ENCODE results near the gene MAT2A. TPM values are rescaled to one million over a fixed set of nuclear protein-coding genes. Genes with fewer than 3 reads are reported as not detected.

Gene MAT2A
- total RNA-seq, 1 experiment from 2014 or later = 309 TPM

DNA sequence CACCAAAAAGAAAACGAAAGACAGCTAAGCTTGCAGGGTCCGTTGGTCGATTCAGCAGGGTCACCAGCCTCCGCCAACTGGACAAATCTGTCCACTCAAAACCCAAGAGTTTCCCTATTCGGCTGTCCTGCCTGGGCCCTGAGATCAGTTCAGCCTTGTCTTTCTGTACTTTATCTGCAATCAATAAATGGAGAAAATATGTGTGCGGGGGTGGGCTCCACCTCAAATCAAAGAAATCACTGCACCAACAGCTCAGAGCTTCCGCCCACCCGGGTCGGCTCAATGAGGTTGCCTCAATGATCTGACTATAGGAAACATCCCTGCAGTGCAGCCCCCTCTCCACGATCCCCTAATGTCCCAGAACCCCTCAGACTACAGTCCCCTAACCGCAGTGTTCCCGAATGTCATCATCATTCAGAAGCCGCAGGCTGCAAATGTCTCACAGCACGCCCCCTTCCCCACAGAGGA, 21.9 kb downstream of the MAT2A start:
- Histone ChIP-seq H3K4me2 (ENCODE audit: low read length) (peak overlapping the region; percentile 92), H3K4me3 (ENCODE audit: low read length) (peak overlapping the region; percentile 88), H3K27ac (ENCODE audit: low read length) (no peak overlapping the region), H3F3A (ENCODE audit: low read length, unreplicated experiment) (no peaks in the 10 kb centered on the region), H4K20me1 (ENCODE audit: low read length) (no peaks in the 10 kb centered on the region), H3K4me1 (ENCODE audit: insufficient read depth, low read length) (peaks cover 10% of the 10 kb centered on the region), H3K36me3 (ENCODE audit: low read depth, low read length) (peaks cover 12% of the 10 kb centered on the region; the same call in 1 of the 2 replicates), H3K79me2 (ENCODE audit: low read length) (peaks cover 35% of the 10 kb centered on the region), H3K9me2 (replicated peaks; ENCODE audit: low read length) (no peaks in the 10 kb centered on the region), H3K9ac (ENCODE audit: low read length) (peak overlapping the region; percentile 84), H3K27me3 (ENCODE audit: low read length) (no peaks in the 10 kb centered on the region), H2AFZ (ENCODE audit: low read length) (peak overlapping the region; percentile 94; the same call in 1 of the 2 replicates), H3K9me3 (ENCODE audit: low read length) (no peaks in the 10 kb centered on the region)
- no peak for DNase-seq
- BruUV-seq (replicated peaks) = TSS peak; percentile 61
- intact Hi-C loops (cut with micrococcal nuclease) = loop anchor here (1.0 to 2.0 kb wide), 2 partner anchors 16 to 42 kb away; partner anchors contain the start of genes TMEM150A and VAMP8
- TF ChIP-seq EZH2 (IDR thresholded peaks at IDR 0.05; ENCODE audit: low read length, unreplicated experiment) (no peak), EZH2phosphoT487 (IDR thresholded peaks at IDR 0.05; ENCODE audit: borderline replicate concordance, low read length) (no peak)
- TF ChIP-seq, protein P1, sequence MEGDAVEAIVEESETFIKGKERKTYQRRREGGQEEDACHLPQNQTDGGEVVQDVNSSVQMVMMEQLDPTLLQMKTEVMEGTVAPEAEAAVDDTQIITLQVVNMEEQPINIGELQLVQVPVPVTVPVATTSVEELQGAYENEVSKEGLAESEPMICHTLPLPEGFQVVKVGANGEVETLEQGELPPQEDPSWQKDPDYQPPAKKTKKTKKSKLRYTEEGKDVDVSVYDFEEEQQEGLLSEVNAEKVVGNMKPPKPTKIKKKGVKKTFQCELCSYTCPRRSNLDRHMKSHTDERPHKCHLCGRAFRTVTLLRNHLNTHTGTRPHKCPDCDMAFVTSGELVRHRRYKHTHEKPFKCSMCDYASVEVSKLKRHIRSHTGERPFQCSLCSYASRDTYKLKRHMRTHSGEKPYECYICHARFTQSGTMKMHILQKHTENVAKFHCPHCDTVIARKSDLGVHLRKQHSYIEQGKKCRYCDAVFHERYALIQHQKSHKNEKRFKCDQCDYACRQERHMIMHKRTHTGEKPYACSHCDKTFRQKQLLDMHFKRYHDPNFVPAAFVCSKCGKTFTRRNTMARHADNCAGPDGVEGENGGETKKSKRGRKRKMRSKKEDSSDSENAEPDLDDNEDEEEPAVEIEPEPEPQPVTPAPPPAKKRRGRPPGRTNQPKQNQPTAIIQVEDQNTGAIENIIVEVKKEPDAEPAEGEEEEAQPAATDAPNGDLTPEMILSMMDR (conservative IDR thresholded peaks at IDR 0.05; ENCODE audit: low read depth, low read length) = no peak
- ChIA-PET CTCF (interaction anchor here (0.6 to 1.1 kb wide), 2 partner anchors 9 to 77 kb away, joined by 3 to 8 read pairs; no protein-coding TSS in a partner anchor), POLR2A (ENCODE audit: unreplicated experiment) (interaction anchor here (0.6 to 0.8 kb wide), 2 partner anchors 168 to 591 kb away, joined by 3 read pairs; no protein-coding TSS in a partner anchor)
- ATAC-seq = peak; percentile 5

DNA sequence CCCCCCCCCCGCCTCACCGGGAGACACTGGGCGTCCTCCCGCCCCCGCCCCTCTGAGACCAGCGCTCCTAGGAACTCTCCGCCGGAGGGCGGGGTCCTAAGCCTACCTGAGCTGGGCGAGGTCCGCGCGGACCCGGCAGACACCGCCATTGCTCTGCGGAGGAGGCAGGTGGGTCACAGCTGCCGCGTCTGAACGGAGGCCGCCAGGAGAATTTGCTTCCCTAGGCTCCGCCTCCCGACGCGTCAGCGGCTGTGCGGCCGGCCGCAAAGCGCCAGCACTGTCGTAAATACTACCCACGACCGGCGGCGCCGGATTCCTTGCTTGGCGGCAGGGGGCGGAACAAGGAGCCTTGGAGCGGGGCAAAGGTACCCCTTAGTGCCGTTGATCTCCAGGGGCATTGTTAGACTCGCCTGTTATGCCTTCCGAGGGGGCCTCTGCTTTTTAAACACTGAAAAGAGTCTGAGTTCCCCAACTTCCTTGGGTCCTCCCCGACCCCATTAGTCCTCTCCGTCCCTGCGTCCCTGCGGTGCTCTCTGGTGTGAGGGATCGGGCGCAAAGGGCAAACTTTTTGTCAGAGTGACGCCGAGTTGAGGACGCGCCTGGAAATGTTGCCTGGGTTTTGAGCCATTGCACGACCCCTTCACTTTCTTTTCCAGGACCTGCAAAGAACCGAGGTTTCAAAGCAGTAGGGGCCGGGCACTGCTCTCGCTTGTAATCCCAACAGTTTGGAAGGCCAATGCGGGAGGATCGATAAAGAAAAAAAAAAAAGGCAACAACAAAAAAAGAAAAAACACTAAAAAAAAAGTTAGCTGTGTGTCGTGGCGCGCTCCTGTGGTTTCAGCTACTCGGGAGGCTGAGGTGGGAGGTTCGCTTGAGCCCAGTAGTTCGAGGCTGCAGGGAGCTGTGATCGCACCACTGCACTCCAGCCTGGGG, 22.6 kb downstream of the MAT2A start, which contains the start of gene GGCX:
GGCX (minus strand) TSS at position 214 of the 933 bp plus-strand sequence; CDS start at position 149, 65 bp downstream.
- no peaks in the 10 kb centered on the region for H3F3A ChIP-seq (ENCODE audit: low read length, unreplicated experiment)
- H3K9me3 ChIP-seq (ENCODE audit: low read length) = no peaks in the 10 kb centered on the region
- H3K9ac ChIP-seq (ENCODE audit: low read length) = peak within 1 kb of the TSS; percentile 84
- H2AFZ ChIP-seq (ENCODE audit: low read length) = peak within 1 kb of the TSS; percentile 94
- TF ChIP-seq, protein P1 (conservative IDR thresholded peaks at IDR 0.05; ENCODE audit: low read depth, low read length) = no peak
- TF ChIP-seq EZH2 (IDR thresholded peaks at IDR 0.05; ENCODE audit: low read length, unreplicated experiment) (no peak), EZH2phosphoT487 (IDR thresholded peaks at IDR 0.05; ENCODE audit: borderline replicate concordance, low read length) (no peak)
- H4K20me1 ChIP-seq (ENCODE audit: low read length) = no peaks in the 10 kb centered on the region
- H3K27ac ChIP-seq (ENCODE audit: low read length) = peak within 1 kb of the TSS; percentile 43
- H3K4me1 ChIP-seq (ENCODE audit: insufficient read depth, low read length) = peaks cover 10% of the 10 kb centered on the region
- DNase-seq (peak; percentile 96), ATAC-seq (peak; percentile 95)
- peaks cover 10% of the 10 kb centered on the region; the same call in 1 of the 2 replicates for H3K36me3 ChIP-seq (ENCODE audit: low read depth, low read length)
- POLR2A ChIA-PET (ENCODE audit: unreplicated experiment) = interaction anchor here (0.6 to 0.8 kb wide), 2 partner anchors 57 to 591 kb away, joined by 3 read pairs; no protein-coding TSS in a partner anchor
- CTCF ChIA-PET = interaction anchor here (0.6 to 1.1 kb wide), 2 partner anchors 10 to 76 kb away, joined by 3 to 8 read pairs; no protein-coding TSS in a partner anchor
- H3K27me3 ChIP-seq (ENCODE audit: low read length) = no peaks in the 10 kb centered on the region
- intact Hi-C loops (cut with micrococcal nuclease) = loop anchor here (1.0 to 2.0 kb wide), 2 partner anchors 16 to 41 kb away; partner anchors contain the start of genes TMEM150A and VAMP8
- no peaks in the 10 kb centered on the region for H3K9me2 ChIP-seq (replicated peaks; ENCODE audit: low read length)
- H3K4me3 ChIP-seq (ENCODE audit: low read length) = peak within 1 kb of the TSS; percentile 88
- TSS peak; percentile 98 for BruUV-seq (replicated peaks)
- peak within 1 kb of the TSS; percentile 92 for H3K4me2 ChIP-seq (ENCODE audit: low read length)
- peaks cover 35% of the 10 kb centered on the region for H3K79me2 ChIP-seq (ENCODE audit: low read length)

Data from PC-3 (cell line).